Measurements from ENCODE around the gene CAMKMT.

GRCh38 chr2:44813658-44814057 is 451.9 kb downstream of the CAMKMT start:
- TF ChIP-seq CTCF (conservative IDR thresholded peaks at IDR 0.05) (no peak), ZFX (IDR thresholded peaks at IDR 0.05) (no peak)
